GM19455 (cell line): ENCODE measurements around the gene KANSL3.
"Not testable (repeated sequence)": the region's sequence is repeated elsewhere in the genome, so short reads cannot be mapped to it uniquely, and the experiment has no call there.

Source experiments
- ATAC-seq: cut with Tn5 transposase; IDR thresholded peaks from one replicate; pipeline ENCODE4 v1.9.1; 2021; ENCODE audit not compliant: unreplicated experiment

Gene KANSL3

DNA sequence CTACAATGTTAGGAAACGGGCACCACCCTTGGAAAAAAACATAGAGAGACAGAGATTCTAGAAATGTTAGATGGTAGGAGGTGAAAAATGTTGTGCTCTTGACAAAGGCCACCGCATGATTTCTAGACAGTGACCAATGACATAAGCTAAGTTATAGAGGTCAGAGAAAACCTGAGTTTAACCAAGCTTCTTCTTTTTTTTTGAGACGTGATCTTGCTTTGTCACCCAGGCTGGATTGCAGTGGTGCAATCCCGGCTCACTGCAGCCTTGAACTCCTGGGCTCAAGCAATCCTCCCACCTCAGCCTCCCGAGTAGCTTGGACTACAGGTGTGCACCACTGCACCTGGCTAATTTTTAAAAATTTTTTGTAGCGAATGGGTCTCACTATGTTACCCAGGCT is 17.4 kb upstream of the KANSL3 start:
- ATAC-seq = no peak

DNA sequence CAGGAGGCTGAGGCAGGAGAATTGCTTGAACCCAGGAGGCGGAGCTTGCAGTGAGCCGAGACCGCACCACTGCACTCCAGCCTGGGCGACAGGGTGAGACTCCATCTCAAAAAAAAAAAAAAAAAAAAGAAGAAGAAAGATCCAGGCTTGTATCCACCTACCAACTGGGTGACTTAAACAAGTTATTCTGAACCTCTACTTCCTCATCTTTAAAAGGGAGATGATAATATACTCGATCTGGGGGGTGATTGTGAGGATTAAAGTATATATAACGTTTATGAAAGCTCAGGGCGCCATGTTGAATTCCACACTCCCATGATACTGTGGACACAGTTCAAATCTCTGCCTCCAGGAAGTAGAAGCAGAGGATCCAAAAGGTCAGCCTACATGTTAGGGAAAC is 16.7 kb upstream of the KANSL3 start:
- not testable (repeated sequence) for ATAC-seq

DNA sequence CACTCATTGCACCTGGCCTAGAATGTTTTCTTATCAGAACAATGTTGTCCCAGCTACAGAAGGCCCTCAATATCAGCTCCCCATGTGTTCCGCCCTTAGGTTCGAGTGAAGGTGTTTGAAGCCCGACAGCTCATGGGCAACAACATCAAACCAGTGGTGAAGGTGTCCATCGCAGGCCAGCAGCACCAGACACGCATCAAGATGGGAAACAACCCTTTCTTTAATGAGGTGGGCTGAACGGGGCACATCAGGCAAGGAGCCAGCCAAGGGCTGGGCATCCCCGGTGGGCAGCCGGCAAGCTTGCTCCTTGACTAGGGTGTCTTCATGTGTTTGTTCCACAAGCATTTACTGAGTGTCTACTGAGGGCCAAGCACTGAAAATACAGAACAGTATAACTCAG is 13.7 kb upstream of the KANSL3 start:
- ATAC-seq = no peak

DNA sequence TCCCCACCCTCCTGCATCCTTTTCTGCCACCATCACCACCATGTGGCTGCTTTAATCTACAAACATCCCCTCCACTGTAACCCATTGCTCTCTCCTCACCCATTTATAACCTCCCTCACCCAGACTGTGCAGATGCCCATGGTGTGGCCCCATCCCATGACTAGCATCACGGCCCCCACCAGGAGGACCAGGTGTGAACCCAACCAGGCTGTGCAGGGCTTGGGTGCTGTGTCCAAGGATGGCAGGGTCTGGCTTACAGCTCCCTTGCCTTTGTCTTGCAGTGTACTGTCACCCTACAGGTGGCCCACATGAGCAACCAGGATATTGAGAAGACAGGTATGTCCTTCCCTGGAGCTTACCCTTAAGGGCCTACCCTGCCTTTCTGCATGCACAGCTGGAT is 11.2 kb upstream of the KANSL3 start:
- ATAC-seq = no peak

DNA sequence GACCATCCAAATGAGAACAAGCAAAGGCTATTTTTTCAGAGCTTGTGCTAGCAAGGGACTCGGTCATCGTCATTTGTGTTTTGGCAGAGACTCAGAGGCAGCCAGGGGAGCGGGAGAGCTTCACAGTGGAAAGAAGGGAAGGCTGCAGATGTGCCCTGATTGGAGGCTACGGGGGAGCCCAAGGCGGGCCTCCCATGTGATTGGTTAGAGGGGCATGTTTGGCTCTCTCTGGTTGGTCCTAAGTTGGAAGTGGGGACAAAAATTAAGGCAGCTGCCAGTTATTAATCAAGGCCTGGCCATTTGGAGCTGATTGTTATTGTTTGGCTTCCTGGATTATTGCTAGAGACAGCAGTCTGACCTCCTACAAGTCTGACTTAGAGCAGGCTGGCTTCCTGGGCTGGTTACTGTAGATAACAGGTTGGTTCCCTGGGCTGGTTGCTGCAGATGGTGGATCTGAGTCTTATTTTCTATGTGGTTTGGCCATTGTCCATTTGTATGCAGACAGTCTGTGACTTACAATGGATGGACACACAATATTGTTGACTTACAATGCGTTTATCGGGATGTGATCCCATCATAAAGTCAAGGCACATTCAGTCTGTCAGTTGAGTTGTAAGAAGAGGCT is 10.3 kb upstream of the KANSL3 start:
- ATAC-seq = no peak

DNA sequence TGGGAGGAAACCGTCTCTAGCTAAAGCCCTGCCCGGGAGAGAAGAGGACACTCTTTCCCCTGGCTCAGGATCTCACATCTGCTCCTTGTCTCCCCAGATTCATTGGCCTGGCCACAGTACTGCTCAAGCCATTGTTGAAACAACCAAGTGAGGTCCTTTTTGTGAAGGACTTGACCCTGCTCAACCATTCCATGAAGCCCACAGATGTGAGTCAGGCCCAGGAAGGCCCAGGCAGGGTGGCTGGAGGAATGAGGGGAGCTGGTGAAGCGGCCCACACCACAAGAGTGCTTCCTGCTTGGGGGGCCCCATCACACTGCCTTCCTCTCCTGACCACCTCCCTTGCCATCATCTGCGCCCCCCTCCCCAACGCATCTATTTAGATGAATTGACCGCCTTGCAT is 9.6 kb upstream of the KANSL3 start:
- no peak for ATAC-seq

- no peak for ATAC-seq
Observed at GRCh38 chr2:96642564-96643360, 4.7 kb upstream of the KANSL3 start, which contains the start of gene FER1L5. Gene FER1L5 (plus strand): TSS chr2:96642764. CDS start chr2:96642837, 73 bp downstream.

DNA sequence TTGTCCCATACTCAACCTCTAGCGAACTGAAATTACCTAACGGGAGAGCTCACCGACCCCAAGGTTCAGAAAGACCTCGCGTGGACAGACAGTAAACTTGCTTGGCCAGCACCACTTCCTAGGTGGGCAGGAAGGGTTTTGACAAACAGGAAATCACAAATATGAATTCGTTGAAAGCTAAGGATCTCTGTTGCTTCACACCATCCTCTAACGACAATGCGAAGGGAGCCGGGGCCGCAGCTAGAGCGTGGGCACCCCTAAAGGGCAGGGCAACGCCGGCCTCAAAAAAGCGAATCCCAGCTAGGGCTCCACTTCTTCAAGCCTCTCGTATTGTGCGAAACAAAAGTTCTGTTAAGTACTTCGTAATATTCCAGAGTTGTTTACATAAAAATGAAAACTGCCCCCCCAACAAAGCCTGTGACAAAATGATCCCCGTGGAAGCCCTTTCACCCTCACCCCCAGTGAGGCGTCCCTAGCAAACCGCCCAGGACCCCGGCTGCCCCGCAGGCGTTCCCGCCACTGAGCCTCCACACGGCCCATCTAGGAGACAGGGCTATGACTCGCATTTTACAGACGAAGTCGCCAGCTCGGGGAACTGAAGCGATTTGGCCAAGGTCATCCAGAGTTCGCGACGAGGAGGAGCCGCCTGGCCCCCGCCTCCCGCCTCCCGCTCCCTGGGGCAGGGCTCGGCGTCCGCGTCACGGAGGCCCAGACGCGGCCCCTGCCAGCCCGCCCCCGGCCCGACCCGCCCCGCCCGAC is 548 bp downstream of the KANSL3 start:
- ATAC-seq = peak; percentile 64

DNA sequence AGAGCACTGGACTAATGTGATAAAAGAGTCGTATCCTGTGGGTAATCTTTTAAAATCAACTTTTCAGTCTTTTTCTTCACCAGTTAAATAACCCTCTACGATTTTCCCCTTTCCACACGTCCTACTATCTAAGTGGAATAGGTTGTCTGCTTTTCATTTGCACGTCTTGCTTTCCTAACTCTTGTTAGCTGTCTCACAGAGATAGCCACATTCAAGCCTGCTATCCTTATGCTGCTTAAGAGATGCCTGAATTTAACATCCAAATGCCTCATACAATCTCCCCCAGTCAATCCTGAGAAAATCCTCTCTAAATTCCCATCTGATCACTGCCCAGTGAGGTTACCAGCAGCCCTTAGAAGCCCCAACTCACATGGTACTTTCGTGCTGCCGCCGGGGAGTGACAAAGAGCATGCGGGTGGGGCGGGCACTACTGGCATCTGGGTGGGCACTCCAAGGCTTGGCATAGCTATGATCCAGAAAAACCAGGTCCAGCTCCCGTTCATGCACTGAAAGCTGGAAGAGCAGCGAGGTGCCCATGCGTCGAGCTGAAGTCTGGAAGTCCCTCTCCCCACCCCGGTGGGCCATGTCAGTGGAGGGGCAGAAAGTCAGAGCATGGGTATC is 1.5 kb downstream of the KANSL3 start:
- no peak for ATAC-seq

- no peak for ATAC-seq
Observed at GRCh38 chr2:96633641-96634040, 4.5 kb downstream of the KANSL3 start.

DNA sequence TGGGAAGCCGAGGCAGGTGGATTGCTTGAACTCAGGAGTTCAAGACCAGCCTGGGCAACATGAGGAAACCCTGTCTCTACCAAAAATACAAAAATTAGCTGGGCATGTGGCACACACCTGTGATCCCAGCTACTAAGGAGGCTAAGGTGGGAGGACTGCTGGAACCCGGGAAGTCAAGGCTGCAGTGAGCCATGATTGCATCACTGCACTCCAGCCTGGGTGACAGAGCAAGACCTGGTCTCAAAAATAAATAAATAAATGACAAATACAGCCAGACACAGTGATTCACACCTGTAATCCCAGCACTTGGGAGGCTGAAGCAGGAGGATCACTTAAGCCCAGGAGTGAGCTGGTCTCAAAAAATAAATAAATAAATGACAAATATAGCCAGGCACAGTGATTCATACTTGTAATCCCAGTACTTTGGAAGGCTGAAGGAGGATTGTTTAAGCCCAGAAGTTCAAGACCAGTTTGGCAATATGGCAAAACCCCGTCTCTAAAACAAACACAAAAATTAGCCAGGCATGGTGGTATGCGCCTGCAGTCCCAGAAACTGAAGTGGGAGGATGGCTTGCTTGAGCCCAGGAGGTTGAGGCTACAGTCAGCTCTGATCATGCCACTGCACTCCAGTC is 6.2 kb downstream of the KANSL3 start:
- no peak for ATAC-seq

GRCh38 chr2:96626553-96626942 is 11.6 kb downstream of the KANSL3 start:
- ATAC-seq = no peak

GRCh38 chr2:96625571-96626552 is 12.2 kb downstream of the KANSL3 start:
- ATAC-seq = no peak

GRCh38 chr2:96623116-96623515 is 15.0 kb downstream of the KANSL3 start:
- no peak for ATAC-seq

- ATAC-seq = no peak
Observed at GRCh38 chr2:96622544-96622943, 15.6 kb downstream of the KANSL3 start.

DNA sequence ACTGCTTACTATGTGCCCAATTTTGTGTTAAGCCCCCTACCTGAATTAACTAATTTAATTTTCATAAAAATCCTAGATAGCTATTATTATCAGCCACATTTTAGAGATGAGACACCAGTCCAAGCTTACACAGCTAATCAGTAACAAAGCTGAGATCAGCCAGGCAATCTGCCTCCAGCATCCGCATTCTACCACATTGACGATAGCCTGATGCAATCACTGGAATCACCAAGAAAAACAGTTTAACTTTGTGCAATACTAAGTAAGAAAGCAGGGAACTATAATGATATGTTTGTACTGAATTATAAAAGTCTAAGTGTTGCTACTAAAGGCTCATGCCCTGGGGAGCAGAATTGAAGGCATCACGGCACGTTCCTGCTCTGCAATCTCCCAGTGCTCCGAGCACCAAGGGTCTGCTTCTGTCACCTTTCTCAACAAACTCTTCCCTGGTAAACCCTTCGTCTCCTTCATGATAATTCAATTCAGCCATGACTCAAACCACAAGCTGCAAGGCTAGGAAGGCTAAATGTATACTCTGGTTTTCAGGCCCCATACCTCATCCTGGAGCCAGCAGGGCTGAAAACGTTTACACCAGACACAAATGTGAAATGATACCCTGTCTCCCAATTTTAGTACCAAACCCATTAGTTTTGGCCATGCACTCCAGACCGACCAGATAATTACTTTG is 19.4 kb downstream of the KANSL3 start:
- no peak for ATAC-seq

DNA sequence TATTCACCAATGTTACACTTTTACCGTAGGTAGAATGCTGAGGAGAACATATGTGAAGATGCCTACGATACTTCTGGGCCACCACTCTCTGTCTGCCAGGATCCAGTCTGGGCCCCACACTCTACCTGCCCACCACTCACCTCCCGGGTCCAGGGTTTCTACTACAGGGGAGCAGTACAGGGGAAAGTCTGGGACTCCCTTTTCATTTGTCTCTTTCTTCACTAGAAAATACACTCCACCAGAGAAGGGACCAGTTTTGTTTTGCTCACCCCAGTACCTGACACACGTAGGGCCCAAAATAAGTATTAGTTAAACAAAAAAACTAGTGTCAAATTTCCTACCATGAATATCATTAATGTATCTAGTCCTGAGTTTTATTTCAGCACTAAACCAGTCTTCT is 21.1 kb downstream of the KANSL3 start:
- no peak for ATAC-seq

DNA sequence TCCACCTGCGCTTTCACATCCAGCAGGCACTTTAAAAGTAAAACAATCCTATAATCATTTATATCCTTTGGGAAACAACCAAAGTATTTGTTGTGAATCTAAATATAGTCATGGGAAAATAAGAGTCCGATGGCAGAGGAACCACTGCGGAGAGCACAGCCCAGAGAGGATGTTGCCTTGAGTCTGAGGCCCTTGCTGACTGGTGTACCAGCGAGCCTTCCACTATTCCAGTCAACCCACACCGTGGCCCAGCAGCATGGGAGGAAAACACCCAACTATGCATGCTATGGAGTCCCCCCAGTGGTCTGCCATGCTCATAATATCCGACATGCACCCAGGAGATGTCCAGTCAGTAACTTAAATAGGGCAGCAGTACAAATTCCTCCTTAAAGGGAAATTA is 21.6 kb downstream of the KANSL3 start:
- no peak for ATAC-seq

DNA sequence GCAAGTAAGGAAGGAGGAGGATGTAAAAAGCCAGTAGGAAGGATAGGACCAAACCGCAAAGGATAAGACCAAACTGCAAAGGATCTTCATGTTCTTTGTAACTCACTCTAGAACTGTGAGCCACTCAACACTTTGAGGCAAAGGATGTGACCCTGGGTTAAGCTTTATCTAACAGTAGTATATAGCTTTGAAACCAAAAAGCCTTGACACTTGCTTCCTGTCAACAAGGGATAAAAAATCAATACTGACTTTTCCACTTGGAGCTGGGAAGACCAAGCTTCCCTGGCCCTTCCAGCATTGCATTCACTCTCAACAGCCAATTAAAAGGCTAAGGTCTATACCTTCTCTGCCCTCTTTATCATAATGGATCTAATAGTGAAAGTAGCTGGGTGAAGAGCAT is 22.0 kb downstream of the KANSL3 start:
- ATAC-seq = no peak
